NT2/D1 (cell line): Measurements from ENCODE around the gene CYFIP2.

Experiments
- SUZ12 ChIP-seq: IDR thresholded peaks from 2 replicates; pipeline ENCODE4 v1.6.1; 2011; ENCODE audit not compliant: insufficient read length, insufficient read depth; ENCODE audit errors: extremely low read depth
- YY1 ChIP-seq: IDR thresholded peaks from 2 replicates; pipeline ENCODE4 v1.6.1; 2011; ENCODE audit not compliant: insufficient read length, insufficient read depth

GRCh38 chr5:157295247-157295646, 29.3 kb downstream of the CYFIP2 start:
- no peak for TF ChIP-seq YY1
- no peak for TF ChIP-seq SUZ12
